HL-60 (cell line): ENCODE results near the gene RDH5.

Experiments
- GABPA ChIP-seq: IDR thresholded peaks from 2 replicates; pipeline ENCODE4 v1.6.1; 2012; ENCODE audit warnings: low read depth
- POLR2AphosphoS5 ChIP-seq: IDR thresholded peaks from 2 replicates; pipeline ENCODE4 v1.6.1; 2012; ENCODE audit warnings: low read depth
- TF ChIP-seq, protein P1 (sequence below): IDR thresholded peaks from one replicate; pipeline ENCODE4 v1.5.1; 2011; ENCODE audit warnings: low read length, control low read depth, inconsistent platforms; ENCODE audit not compliant: insufficient read depth

DNA sequence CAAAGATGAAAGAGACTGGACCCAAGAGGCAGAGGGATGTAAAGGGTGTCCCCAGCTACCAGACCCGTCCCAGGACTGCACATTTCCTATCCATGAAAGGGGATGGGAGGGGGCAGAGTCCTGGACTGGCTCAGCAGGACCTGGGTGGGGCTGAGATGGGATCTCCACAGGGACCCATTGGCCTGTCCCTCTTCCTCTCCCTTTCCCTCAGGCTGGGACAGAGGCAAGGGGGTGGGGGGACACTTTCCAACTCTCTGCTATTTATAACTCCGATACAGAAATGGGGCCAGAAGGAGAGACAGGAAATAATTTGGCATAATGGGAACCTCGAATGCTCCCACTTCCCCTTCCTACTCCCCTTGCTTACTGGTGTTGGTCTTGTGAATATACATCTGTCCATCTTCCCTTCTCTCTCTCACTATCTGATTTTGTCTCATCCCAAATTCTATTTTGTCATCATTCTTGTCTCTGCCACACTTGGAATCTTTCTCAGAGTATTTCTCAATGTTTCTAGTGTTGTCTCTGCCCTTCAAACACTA lies 11.4 kb upstream of the RDH5 start:
- TF ChIP-seq, protein P1, sequence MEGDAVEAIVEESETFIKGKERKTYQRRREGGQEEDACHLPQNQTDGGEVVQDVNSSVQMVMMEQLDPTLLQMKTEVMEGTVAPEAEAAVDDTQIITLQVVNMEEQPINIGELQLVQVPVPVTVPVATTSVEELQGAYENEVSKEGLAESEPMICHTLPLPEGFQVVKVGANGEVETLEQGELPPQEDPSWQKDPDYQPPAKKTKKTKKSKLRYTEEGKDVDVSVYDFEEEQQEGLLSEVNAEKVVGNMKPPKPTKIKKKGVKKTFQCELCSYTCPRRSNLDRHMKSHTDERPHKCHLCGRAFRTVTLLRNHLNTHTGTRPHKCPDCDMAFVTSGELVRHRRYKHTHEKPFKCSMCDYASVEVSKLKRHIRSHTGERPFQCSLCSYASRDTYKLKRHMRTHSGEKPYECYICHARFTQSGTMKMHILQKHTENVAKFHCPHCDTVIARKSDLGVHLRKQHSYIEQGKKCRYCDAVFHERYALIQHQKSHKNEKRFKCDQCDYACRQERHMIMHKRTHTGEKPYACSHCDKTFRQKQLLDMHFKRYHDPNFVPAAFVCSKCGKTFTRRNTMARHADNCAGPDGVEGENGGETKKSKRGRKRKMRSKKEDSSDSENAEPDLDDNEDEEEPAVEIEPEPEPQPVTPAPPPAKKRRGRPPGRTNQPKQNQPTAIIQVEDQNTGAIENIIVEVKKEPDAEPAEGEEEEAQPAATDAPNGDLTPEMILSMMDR: no peak
- no peak for TF ChIP-seq GABPA
- no peak for TF ChIP-seq POLR2AphosphoS5
